ENCODE measurements around the gene ATCAY.

DNA sequence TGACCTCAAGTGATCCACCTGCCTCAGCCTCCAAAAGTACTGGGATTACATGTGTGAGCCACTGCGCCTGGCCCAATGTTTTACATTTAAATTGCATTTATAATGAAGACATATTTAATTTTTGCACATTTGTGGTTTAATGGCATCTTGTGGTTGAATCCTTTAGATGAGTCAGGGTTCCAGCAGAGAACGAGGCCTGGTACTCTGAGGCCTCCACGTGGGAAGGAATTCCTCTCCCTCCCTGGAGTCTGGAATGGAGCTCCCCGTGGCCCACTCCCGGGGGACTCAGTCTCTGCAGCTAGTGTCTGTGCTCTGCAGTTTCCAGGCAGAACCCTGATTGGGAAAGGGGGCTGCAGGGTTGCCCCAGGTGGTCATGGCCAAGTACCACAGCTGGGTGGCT lies 35.9 kb upstream of the ATCAY start:
- TF ChIP-seq, protein P1, sequence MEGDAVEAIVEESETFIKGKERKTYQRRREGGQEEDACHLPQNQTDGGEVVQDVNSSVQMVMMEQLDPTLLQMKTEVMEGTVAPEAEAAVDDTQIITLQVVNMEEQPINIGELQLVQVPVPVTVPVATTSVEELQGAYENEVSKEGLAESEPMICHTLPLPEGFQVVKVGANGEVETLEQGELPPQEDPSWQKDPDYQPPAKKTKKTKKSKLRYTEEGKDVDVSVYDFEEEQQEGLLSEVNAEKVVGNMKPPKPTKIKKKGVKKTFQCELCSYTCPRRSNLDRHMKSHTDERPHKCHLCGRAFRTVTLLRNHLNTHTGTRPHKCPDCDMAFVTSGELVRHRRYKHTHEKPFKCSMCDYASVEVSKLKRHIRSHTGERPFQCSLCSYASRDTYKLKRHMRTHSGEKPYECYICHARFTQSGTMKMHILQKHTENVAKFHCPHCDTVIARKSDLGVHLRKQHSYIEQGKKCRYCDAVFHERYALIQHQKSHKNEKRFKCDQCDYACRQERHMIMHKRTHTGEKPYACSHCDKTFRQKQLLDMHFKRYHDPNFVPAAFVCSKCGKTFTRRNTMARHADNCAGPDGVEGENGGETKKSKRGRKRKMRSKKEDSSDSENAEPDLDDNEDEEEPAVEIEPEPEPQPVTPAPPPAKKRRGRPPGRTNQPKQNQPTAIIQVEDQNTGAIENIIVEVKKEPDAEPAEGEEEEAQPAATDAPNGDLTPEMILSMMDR (IDR thresholded peaks at IDR 0.05) = no peak
- TF ChIP-seq POLR2A (IDR thresholded peaks at IDR 0.05) (no peak), POLR2AphosphoS5 (IDR thresholded peaks at IDR 0.05) (no peak)
